HG03460 (cell line): ENCODE measurements around the gene TMEM61.
A peak's percentile ranks its signal among the peaks of the same experiment; 100 is the strongest.

ENCODE experiments used
- ATAC-seq: cut with Tn5 transposase; IDR thresholded peaks from one replicate; pipeline ENCODE4 v1.9.1; 2021; ENCODE audit not compliant: unreplicated experiment

The TMEM61 gene

GRCh38 chr1:54984131-54984842 is 3.9 kb downstream of the TMEM61 start:
- ATAC-seq, result no peak

- ATAC-seq, result no peak
These were observed 5.1 kb downstream of the TMEM61 start for GRCh38 chr1:54985556-54985955.

- no peak for ATAC-seq
These were observed 5.6 kb downstream of the TMEM61 start for GRCh38 chr1:54986025-54986424.

- ATAC-seq, result no peak
These were observed 6.1 kb downstream of the TMEM61 start for GRCh38 chr1:54986533-54986932.

- ATAC-seq, result no peak
These were observed 7.0 kb downstream of the TMEM61 start for GRCh38 chr1:54987427-54987826.

GRCh38 chr1:54987919-54988705 is 7.7 kb downstream of the TMEM61 start:
- no peak for ATAC-seq

GRCh38 chr1:54988975-54989374 is 8.5 kb downstream of the TMEM61 start:
- ATAC-seq, result no peak

GRCh38 chr1:54989473-54989872 is 9.0 kb downstream of the TMEM61 start:
- no peak for ATAC-seq

GRCh38 chr1:54989968-54990810 is 9.8 kb downstream of the TMEM61 start:
- no peak for ATAC-seq

- no peak for ATAC-seq
These were observed 10.5 kb downstream of the TMEM61 start for GRCh38 chr1:54990916-54991315.

GRCh38 chr1:54991939-54992338 is 11.5 kb downstream of the TMEM61 start:
- ATAC-seq, result no peak

GRCh38 chr1:54993140-54993539 is 12.7 kb downstream of the TMEM61 start:
- ATAC-seq, result no peak

GRCh38 chr1:54994355-54994990 is 14.0 kb downstream of the TMEM61 start:
- ATAC-seq, result no peak

- no peak for ATAC-seq
These were observed 14.8 kb downstream of the TMEM61 start for GRCh38 chr1:54995013-54995760.

GRCh38 chr1:54995835-54996234 is 15.4 kb downstream of the TMEM61 start:
- ATAC-seq, result no peak

- peak; percentile 76 for ATAC-seq
These were observed 16.0 kb downstream of the TMEM61 start for GRCh38 chr1:54996359-54996868.

- no peak for ATAC-seq
These were observed 16.7 kb downstream of the TMEM61 start for GRCh38 chr1:54996869-54997710.

GRCh38 chr1:54997711-54997986 is 17.2 kb downstream of the TMEM61 start:
- no peak for ATAC-seq

GRCh38 chr1:54998100-54998499 is 17.7 kb downstream of the TMEM61 start:
- no peak for ATAC-seq
